Omental fat pad (tissue), 4 donors: ENCODE results near the gene ELL2. TPM values are rescaled to one million over a fixed set of nuclear protein-coding genes. Genes with fewer than 3 reads are reported as not detected.

Experiments
- ATAC-seq: fragments of 150-250 bp; one replicate; pipeline ENCODE4 v1.9.1; 2016; ENCODE audit warnings: mild to moderate bottlenecking, moderate library complexity; ENCODE audit not compliant: low FRiP score
- DNase-seq: peaks from one replicate; pipeline ENCODE4 v3.0.0-alpha.2; 2019; ENCODE audit warnings: low spot score
- total RNA-seq, 4 donors: library from RNA; depleted of rRNA; stranded (reverse); fragments of >200 nt; gene quantifications; one replicate each; pipeline ENCODE4 v1.1.0, GENCODE V29; 2016
- TF ChIP-seq, protein P1 (sequence below), 3 donors: fragments of 450-650 bp; IDR thresholded peaks; one replicate each; pipeline ENCODE4 v1.5.1; 2016 to 2017; ENCODE audit warnings: antibody characterized with exemption in 3 of 3, mild to moderate bottlenecking in 3 of 3, moderate library complexity in 2 of 3

Gene ELL2
- total RNA-seq, 4 donors from 2014 or later, result 64.3 to 318 (median 121) TPM

DNA sequence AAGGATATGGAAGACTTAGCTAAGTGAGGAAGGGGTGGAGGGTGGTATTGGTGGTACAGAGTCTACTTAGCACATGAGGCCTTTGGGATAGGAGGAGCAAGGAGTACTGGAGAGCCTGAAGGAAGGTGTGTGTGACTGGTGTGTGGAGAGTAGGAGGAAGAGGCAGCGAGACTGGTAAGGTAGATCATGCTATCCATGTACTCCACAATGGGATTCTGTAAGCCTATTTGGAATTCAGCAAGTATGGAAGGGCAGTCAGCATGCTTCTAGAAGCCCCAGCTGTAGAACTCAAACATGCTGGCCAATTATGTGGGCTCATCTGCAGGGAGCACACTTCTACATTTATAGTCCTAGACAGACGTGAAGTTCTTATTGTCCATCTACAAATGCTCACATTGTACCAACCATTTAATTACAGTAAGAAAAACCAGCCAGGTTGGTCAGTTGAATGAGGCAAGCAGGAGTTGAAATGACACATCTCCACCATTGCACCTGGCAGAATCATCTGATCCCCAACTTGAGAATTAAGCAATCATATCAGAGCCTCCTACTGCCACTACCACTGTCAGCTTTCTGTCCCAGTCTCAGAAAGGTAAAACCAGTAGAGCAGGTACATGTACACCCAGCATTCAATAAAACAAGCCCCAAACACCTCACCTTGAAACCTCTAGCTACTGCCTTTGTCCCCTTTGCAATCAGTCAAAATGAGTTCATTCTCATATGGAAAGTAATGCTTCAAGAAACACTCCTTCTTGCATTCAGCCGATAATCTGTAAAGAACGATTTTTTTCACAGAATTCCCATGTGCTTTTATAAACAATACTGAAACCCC lies 78.2 kb downstream of the ELL2 start:
- TF ChIP-seq, protein P1, sequence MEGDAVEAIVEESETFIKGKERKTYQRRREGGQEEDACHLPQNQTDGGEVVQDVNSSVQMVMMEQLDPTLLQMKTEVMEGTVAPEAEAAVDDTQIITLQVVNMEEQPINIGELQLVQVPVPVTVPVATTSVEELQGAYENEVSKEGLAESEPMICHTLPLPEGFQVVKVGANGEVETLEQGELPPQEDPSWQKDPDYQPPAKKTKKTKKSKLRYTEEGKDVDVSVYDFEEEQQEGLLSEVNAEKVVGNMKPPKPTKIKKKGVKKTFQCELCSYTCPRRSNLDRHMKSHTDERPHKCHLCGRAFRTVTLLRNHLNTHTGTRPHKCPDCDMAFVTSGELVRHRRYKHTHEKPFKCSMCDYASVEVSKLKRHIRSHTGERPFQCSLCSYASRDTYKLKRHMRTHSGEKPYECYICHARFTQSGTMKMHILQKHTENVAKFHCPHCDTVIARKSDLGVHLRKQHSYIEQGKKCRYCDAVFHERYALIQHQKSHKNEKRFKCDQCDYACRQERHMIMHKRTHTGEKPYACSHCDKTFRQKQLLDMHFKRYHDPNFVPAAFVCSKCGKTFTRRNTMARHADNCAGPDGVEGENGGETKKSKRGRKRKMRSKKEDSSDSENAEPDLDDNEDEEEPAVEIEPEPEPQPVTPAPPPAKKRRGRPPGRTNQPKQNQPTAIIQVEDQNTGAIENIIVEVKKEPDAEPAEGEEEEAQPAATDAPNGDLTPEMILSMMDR (IDR thresholded peaks at IDR 0.05), result no peak
- no peak for ATAC-seq
- DNase-seq, result no peak

DNA sequence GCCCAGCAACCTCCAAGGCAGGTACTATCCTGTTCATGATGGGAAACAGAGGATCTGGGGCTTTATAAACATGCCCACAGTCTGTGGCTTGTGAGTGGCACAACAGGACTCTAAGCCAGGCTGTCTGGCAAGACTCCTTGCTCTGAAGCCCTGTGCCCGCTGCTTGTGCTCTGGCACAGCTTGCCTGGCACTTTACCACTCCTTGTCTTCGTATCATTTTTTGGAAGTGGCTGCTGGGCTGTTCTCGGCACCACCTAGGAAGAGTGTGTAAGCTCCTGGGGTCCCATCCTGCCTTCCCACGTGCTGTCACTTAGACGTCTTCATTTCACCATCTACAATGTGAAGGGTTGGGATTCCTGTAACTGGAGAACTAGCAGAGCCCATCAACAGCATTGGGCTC lies 79.8 kb downstream of the ELL2 start:
- TF ChIP-seq, protein P1 (IDR thresholded peaks at IDR 0.05), result no peak
- DNase-seq, result no peak
- ATAC-seq, result no peak

DNA sequence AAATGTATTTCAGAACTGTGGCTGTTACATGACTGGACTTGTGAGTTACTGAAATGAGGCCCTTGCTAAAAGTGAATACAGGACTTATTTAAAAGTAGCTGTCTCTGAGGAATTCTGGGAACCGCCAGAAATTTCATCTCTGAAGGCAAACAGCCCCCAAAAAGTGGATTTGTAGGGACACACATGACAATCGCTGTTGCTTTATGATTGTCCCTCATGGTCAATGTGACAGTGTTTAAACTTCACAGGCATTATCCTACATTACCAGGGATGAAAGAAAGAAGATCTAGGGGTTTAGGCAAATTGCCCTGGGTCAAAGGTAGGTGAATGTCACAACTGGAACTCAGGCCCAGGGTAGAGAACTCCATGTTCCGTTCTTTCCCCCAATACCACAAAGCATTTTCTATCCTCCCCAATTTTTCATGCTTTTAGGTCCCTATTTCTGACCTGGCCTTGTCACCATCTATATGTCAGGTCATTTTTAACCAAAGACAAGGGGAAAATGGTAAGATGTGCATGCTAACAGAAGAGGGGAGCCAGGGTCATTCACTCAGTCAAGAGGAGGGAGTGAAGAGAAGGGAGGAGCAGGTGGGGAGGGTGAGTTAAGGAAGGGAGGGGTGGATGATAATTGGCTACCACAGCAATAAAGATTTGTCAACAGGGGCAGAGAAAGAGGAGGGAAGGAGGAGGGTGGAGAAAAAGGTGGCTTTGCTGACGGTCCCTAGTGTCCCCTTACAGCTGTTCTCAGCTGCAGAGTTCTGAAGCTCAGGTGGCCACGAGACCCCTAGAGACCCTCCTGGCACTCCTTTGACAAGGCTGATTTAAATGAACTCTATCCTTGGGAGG lies 81.3 kb downstream of the ELL2 start:
- ATAC-seq (no peak), DNase-seq (no peak)
- TF ChIP-seq, protein P1 (IDR thresholded peaks at IDR 0.05), result no peak

DNA sequence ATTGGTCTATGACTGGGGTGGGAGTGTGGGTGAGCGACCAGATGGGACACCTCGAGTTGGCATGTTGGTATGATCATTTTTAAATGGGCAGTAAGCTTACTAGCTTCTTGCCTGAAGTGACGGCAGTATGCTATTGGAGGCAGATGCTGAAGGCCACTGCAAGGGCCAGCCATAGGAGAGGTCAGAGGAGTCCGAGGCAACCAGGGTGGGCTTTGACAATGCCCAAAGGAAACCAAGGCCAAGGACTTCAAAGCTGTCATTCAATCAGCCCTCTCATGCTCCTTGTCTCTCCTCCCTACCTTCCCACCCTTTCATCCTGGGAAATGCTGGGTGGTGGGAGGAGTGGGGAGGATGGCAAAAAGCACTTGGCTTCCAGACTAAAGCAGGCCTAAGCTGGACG lies 82.0 kb downstream of the ELL2 start:
- TF ChIP-seq, protein P1 (IDR thresholded peaks at IDR 0.05), result no peak
- no peak for ATAC-seq
- no peak for DNase-seq

DNA sequence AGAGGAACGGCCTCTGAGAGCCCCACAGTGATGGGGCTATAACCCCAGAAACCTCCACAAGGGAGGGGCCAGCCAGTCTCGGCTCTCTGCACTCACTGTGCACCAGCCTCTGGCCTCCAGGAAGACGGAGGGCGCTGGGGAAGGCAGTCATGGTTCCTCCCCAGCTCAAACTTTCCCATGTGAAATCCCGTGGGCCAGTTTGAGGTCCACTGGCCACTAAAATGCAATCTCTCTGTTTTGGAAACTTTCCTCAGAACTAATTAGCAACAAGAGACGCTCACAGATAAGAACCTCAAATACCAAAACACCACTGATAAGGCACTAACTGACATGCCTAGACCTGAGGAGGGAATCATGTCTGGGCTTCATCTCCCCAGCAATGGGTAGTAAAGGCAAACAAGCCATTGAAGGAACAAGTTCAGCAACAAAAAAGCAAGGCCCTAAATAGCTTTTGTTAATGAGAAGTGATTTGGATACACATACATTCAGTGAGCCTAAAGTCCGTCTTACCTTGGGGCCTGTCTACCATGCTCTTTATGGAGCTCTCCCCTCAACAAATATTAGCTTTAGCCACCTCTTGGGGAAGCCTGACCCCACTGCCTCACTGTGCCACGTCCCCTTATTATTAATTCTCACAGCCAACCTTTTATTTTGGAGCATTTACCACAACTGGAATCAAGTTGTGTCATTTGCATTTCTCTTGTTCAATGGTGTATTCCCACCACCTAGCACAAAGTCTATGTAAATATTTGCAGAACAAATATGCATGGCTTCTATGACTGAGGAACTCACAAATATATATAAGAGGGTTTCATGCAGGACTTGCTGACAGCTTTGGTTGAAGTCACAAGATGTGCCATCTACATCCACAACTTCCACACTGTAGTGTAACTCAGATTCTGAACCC lies 83.0 kb downstream of the ELL2 start:
- ATAC-seq (no peak), DNase-seq (no peak)
- TF ChIP-seq, protein P1 (IDR thresholded peaks at IDR 0.05), result no peak

DNA sequence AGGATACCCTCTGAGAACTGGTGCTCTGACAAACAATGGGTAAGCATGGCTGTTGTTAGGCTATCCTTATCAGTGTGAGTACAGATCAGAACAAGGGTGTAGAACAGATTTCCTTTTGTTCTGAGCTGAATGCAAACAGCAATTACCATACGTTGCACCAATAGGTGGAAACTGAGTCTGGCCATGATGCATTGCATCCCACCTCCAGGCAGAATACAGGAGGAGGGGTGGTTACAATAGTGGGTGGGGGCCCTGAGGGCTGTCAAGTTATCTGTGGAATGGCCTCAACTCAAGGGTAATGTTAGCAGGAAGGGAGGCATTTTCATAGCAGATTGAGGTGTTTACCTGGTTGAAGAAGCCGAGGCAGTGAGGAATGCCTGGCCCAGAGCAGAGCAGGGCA lies 84.9 kb downstream of the ELL2 start:
- ATAC-seq (no peak), DNase-seq (no peak)
- TF ChIP-seq, protein P1 (IDR thresholded peaks at IDR 0.05), result no peak
